HAP-1 (cell line): ENCODE measurements around the gene TRIP11.

Source experiments
- DNase-seq, 2 experiments: peaks; one replicate each; pipeline ENCODE4 v3.0.0-alpha.2; 2016 to 2020; ENCODE audit warnings: low spot score in 2 of 2
- H3K27me3 ChIP-seq: fragments of 250-450 bp; sonication (Bioruptor Pico); 2 replicates; pipeline ENCODE4 v1.5.1; 2020; ENCODE audit warnings: low read depth, mild to moderate bottlenecking, moderate library complexity
- H3K36me3 ChIP-seq: fragments of 250-450 bp; sonication (Bioruptor Pico); replicated peaks from 2 replicates; pipeline ENCODE4 v1.5.1; 2020; ENCODE audit warnings: mild to moderate bottlenecking
- H3K4me1 ChIP-seq: fragments of 250-450 bp; sonication (Bioruptor Pico); 2 replicates; pipeline ENCODE4 v1.5.1; 2020; ENCODE audit warnings: mild to moderate bottlenecking
- H3K4me3 ChIP-seq: fragments of 250-450 bp; sonication (Bioruptor Pico); 2 replicates; pipeline ENCODE4 v1.5.1; 2020; ENCODE audit warnings: mild to moderate bottlenecking, moderate library complexity
- H3K9me3 ChIP-seq: fragments of 250-450 bp; sonication (Bioruptor Pico); 2 replicates; pipeline ENCODE4 v1.5.1; 2020; ENCODE audit warnings: mild to moderate bottlenecking, moderate library complexity
- in situ Hi-C: fragments of 300-500 bp; cut with MboI; formaldehyde crosslinking; loops from 3 replicates; pipeline ENCODE4 v1.14.3; 2020; ENCODE audit warnings: low sequenced_read_pairs, inconsistent platforms, mixed read lengths

The TRIP11 gene

DNA sequence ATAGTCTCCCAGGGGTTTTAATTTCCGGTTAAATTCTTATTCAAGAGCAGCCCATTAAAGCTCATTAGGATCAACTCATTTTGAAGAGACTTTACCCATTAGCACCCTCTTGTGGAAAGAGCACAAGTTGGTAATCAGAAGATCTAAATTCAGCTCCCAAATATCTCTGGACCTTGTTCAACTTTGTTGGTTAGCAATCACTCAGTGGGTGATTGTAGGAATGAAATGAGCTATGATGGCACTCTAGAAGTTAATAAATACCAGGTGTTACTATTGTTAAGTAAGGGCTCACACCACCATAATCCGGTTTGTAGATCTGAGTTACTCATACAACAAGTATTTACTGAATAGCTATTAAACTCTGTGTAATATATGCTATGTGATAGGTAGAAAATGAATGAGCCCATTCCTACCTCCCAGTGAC, 42.9 kb downstream of the TRIP11 start:
- peak; percentile 11 to 47 for DNase-seq
- Histone ChIP-seq H3K36me3 (peaks cover 17% of the 10 kb centered on the region), H3K9me3 (no peaks in the 10 kb centered on the region), H3K4me1 (no peaks in the 10 kb centered on the region), H3K4me3 (no peak overlapping the region), H3K27me3 (no peaks in the 10 kb centered on the region)
- in situ Hi-C loops = no loop called here

DNA sequence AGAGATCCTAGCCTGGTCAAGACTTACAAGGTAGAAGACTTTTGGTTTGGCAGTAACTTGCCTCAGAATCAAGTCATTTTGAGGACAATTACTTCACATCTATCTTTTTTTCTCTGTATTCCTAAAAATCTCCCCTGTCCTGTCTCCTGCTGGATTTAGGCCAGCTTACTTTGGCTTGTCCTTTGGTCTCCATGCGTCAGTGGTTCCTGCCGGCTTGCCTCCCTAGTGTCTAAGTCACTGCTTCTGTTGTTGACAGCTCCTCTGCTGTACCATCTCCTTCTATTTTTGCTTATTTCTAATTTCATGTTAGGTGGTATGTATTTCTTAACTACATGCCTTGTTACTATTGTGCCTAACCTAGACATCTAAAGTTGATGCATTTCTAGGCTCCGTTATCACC, 52.7 kb downstream of the TRIP11 start:
- in situ Hi-C loops = no loop called here
- Histone ChIP-seq H3K27me3 (no peaks in the 10 kb centered on the region), H3K4me1 (no peaks in the 10 kb centered on the region), H3K36me3 (peaks cover 26% of the 10 kb centered on the region; the same call in 1 of the 2 replicates), H3K9me3 (no peaks in the 10 kb centered on the region), H3K4me3 (no peak overlapping the region)
- no peak for DNase-seq

DNA sequence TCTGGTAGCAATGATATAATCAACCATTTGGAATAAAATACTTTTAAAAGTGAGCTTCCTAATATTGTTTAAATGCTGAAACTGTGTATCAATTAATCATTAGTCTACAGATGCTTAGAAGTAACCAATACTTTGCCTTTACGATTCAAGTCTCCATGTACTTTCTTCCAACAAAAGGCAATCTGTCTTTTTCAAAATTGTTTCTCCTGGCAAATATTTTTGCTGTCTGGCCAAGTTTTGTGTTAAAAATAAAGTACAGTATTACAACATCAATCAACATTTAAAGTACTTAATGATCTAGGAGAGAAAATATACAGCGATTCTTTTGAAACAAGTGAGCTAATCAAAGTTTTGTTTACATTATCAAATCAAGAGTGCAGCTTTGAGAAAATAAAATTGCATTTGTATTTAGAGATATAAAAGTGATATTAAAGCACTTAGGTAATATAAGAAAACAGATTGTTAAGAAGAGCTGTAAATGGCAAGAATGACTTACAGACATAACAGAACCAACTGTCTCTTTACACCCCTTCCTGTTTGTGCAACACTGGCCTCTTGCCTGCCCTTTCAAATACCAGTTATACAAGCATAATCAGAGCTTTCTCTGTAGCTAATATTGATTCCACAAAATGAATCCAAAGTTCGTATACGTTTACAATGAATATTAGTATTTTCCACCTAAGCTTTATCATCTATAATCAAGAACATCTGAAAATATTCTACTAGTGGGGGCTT, 54.2 kb downstream of the TRIP11 start:
- Histone ChIP-seq H3K4me1 (no peaks in the 10 kb centered on the region), H3K9me3 (no peaks in the 10 kb centered on the region), H3K4me3 (no peak overlapping the region), H3K27me3 (no peaks in the 10 kb centered on the region), H3K36me3 (peaks cover 23% of the 10 kb centered on the region; the same call in 1 of the 2 replicates)
- DNase-seq = no peak
- in situ Hi-C loops = no loop called here

DNA sequence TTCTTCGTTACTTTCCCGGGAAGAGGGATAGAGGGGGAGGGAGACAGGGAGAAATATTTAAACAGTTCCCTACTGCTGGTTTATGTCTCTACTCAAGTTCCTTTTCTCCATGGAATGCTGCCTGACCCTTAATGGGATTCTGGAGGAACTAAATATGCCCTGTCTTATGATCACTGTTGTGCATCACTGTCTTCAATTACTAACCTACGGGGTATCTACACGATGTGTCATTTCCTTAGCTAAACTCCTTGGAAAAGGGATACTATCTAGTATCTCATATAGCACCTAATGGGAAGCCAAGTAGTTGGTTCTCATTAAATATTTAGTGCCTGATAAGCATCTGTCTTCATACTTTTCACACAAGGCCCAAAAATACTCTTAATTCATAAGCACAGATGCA, 54.9 kb downstream of the TRIP11 start:
- no peak for DNase-seq
- Histone ChIP-seq H3K27me3 (no peaks in the 10 kb centered on the region), H3K4me1 (no peaks in the 10 kb centered on the region), H3K9me3 (no peaks in the 10 kb centered on the region), H3K36me3 (peaks cover 23% of the 10 kb centered on the region), H3K4me3 (no peak overlapping the region)
- in situ Hi-C loops = no loop called here

DNA sequence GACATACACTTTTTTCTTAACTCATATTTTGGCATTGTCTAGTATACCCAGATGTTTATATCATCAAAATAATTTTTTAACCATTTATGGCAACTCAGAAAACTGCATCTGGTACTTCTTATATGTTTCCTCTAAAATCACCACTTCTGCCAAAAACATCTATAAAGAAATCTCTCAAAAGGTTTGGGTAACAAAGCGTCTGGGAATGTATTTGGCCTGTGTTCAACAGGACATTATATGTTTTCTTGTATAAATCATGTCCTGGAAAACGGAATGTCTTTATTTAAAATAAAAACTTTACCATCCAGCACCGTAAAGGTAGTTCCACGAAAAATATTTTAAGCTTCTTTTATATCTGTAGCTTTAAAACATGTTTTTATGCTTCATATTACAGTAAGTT, 56.3 kb downstream of the TRIP11 start:
- DNase-seq = no peak
- in situ Hi-C loops = no loop called here
- Histone ChIP-seq H3K36me3 (peaks cover 23% of the 10 kb centered on the region), H3K4me1 (no peaks in the 10 kb centered on the region), H3K27me3 (no peaks in the 10 kb centered on the region), H3K4me3 (no peak overlapping the region), H3K9me3 (no peaks in the 10 kb centered on the region)

DNA sequence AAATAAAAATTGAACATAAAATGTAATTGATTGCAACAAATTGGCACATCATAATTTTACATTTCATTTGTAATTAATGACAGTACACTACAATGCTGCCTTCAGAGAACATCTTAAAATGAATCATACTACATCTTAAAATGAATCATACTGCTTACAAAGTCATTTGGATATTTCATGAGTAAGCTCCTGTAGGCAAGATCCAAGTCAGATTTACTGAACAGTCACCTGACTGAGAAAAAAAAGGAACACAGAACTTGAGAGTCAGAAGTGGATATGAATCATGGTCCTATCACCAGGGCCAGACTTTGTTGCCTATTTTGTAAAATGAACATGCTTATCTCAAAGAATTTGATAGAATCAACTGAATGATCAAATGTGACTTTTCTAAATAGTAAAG, 59.7 kb downstream of the TRIP11 start:
- Histone ChIP-seq H3K27me3 (no peaks in the 10 kb centered on the region), H3K4me1 (no peaks in the 10 kb centered on the region), H3K9me3 (no peaks in the 10 kb centered on the region), H3K36me3 (peaks cover 5% of the 10 kb centered on the region; the same call in 1 of the 2 replicates), H3K4me3 (no peak overlapping the region)
- DNase-seq = no peak
- in situ Hi-C loops = no loop called here

DNA sequence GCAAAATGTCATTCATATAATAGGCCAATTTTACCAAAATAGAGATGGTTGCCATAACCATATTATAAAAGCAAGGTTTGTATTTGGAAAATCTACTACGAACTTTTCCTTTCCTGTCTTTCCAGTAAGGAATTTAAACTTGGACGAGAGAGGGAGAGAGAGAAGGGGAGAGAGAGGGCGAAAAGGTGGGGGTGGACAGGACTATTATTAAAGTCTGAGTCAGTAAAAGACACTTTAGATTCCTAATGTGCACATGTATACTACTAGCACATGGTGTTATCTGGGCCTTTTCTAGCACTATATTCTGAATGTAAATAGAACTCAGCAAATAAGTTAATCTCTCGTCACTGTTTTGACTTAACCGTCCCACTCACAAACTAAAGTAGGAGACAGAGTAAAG, 62.0 kb downstream of the TRIP11 start:
- Histone ChIP-seq H3K4me3 (no peak overlapping the region), H3K9me3 (no peaks in the 10 kb centered on the region), H3K4me1 (no peaks in the 10 kb centered on the region), H3K36me3 (peaks cover 3% of the 10 kb centered on the region), H3K27me3 (no peaks in the 10 kb centered on the region)
- in situ Hi-C loops = no loop called here
- no peak for DNase-seq

DNA sequence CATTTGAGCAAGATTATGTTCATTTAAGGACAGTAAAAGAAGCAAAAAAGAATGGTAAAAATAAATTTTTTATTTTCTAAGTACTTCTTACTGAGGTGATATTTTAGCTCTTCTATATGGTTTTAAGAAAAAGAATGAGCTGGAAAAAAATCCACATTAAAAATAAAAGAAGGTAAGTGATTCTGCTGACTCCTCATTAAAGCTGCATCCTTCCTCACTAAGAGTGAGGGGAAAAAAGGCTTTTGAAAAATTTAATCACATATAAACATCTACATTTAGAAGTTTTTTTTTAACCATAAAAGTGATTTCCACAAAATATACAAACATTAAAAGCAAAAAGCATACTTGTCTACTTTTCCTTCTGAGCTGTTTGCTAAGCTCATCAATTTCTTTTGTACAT, 64.1 kb downstream of the TRIP11 start:
- no peak overlapping the region for H3K4me3 ChIP-seq
- in situ Hi-C loops = no loop called here
- no peaks in the 10 kb centered on the region for H3K9me3 ChIP-seq
- H3K27me3 ChIP-seq = no peaks in the 10 kb centered on the region
- peaks cover 8% of the 10 kb centered on the region for H3K36me3 ChIP-seq
- DNase-seq = no peak
- H3K4me1 ChIP-seq = no peaks in the 10 kb centered on the region

DNA sequence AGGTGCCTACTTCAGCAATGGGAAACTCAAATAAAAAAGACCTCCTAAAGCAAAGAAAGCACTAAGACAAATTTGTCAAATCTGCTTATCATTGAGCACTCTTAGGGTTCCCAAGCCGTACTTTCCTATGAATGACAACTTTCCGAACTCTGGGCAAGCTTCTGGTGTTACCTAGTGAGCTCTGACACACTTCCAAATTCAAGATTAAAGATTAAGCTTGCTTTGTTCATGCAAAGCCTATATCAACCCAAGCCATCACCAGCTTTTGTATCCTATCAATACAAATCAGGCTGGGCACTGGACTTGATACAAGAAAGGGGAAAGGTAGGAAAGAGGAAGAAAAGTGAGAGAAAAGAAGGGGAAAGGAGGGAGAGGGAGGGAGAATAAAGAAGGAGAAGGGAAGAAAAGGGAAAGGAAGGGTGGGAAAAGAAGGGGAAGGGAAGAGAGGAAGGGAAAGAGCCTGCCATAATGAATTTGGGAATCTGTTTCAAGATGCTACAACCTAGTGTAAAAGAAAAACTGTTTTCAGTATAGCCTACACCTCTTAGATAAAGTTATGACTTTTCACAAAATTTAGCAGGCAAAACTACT, 68.6 kb downstream of the TRIP11 start:
- in situ Hi-C loops = no loop called here
- peaks cover 11% of the 10 kb centered on the region for H3K36me3 ChIP-seq

DNA sequence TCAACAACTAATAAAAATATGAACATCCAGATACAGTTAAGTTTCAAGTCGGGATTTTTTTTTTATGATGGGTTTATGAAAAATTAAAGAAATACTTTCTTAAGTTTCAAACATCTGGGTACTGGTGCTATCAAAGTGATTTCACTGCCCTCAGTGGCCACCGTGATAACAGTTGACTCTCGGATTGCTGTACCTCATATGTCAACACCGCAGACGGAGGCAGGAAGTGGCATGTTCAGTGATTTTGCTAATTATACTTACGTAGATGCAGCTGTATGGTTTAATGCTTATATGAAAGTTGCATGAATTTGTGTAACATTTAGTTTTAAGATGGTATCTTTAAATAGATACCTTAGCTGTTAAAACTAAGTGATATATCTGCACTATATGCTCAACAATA, 71.6 kb downstream of the TRIP11 start:
- in situ Hi-C loops = no loop called here
- no peak overlapping the region for H3K4me3 ChIP-seq
- peaks cover 8% of the 10 kb centered on the region for H3K36me3 ChIP-seq
- no peaks in the 10 kb centered on the region for H3K27me3 ChIP-seq
- DNase-seq = no peak
- no peaks in the 10 kb centered on the region for H3K9me3 ChIP-seq
- no peaks in the 10 kb centered on the region for H3K4me1 ChIP-seq

More for the DNA sequence above, 68.6 kb downstream of the TRIP11 start:
- H3K4me1 ChIP-seq = no peaks in the 10 kb centered on the region
- H3K9me3 ChIP-seq = no peaks in the 10 kb centered on the region
- DNase-seq = no peak
- no peak overlapping the region for H3K4me3 ChIP-seq
- no peaks in the 10 kb centered on the region for H3K27me3 ChIP-seq

DNA sequence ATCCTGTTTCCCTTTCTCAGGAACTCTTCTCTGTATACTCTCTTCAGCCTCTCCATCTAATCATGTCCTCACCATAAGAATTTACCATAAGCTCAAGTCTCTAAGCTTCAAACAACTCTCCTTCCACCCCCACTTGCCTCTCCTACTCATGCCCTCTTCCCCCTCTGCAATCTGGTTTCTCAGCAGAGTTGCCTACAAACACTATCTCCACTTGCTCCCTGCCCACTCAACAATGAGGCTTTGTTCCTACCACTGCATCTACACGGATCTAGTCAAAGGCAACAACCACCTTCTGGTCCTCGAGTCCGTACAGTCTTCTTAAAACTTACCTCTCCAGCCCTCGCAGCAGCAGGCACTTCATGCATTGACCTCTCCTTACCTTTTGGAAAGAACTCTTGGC, 75.1 kb downstream of the TRIP11 start:
- DNase-seq = no peak
- in situ Hi-C loops = no loop called here
- H3K27me3 ChIP-seq = no peaks in the 10 kb centered on the region

DNA sequence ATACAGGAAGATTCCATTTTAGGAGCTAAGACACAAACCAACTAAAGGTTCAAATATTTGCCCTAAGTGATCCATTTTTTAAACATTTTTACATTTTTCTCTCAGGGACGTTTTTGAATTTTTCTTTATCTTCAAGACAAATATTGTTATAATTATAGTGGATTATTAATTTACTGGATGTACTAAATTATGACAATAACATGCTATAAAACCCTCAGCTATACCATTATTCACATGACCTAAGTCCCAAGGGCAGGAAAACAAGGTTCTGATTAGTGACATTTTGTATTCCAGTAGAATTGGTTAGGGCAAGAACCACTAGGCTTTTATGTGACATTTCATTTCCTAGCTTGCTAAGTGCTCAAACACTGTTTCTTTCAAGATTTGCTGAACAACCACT, 75.8 kb downstream of the TRIP11 start:
- in situ Hi-C loops = no loop called here
- no peaks in the 10 kb centered on the region for H3K9me3 ChIP-seq
- H3K4me3 ChIP-seq = no peak overlapping the region
- no peaks in the 10 kb centered on the region for H3K27me3 ChIP-seq
- no peak for DNase-seq
- H3K36me3 ChIP-seq = no peaks in the 10 kb centered on the region; the same call in 1 of the 2 replicates
- no peaks in the 10 kb centered on the region for H3K4me1 ChIP-seq

More for the DNA sequence above, 75.1 kb downstream of the TRIP11 start:
- no peaks in the 10 kb centered on the region for H3K4me1 ChIP-seq
- H3K36me3 ChIP-seq = peaks cover 4% of the 10 kb centered on the region
- H3K9me3 ChIP-seq = no peaks in the 10 kb centered on the region
- H3K4me3 ChIP-seq = no peak overlapping the region

DNA sequence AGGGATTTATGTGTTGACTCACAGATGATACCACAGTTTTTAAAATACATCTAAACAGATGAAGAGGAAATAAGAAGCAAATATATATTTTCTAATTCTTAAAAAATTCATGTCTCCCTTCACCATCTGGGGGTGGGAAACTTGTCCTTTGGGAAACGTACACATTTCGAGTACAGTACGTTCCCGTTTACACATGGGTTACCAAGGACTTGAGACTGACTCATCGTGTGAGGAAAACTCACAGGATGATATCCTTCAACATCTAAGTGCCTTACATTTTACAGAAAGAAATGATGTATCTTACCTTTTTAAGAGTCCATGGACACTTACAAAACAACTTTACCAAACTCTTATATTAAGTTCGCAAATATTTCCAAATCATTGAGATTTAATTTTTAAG, 76.4 kb downstream of the TRIP11 start:
- no peak for DNase-seq
- no peaks in the 10 kb centered on the region for H3K4me1 ChIP-seq
- no peaks in the 10 kb centered on the region for H3K36me3 ChIP-seq
- H3K4me3 ChIP-seq = no peak overlapping the region
- no peaks in the 10 kb centered on the region for H3K27me3 ChIP-seq
- no peaks in the 10 kb centered on the region for H3K9me3 ChIP-seq
- in situ Hi-C loops = no loop called here

DNA sequence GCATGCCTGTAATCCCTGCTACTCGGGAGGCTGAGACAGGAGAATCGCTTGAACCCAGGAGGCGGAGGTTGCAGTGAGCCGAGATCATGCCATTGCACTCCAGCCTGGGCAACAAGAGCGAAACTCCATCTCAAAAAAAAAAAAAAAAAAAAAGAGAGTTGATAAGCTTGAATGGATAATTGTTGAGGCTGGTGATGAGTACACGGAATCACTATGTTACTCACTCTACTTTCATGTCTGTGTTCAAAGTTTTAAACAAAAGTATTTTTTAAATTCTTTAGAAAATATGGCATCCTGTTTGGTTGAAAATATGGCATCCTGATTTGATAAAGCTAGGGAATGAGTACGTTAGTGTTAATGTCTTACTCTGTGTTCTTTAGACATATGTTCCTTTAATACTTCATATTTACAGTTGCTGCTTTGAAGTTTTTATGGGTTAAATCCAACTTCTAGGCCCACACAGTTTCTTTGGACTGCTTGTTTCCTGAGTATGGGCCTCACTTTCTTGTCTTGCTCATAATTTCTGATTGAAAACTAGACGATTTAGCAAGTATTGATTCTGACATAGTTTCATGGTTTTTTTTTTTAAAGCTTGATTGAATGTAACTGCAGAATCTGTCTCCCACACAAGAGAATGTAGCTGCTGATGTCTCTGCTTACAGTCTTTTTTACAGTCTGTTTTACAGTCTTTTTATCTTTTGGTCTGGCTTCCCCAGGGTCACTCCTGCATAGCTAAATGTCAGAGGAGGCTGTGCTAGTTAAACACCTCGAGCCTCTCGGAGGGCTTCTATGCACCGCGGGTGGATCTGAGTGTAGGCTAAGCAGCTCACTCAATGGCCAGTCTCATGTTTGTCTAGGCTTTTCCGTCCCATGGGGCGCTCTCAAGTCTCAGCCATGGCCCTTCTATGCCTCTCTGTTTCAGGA, 78.3 kb downstream of the TRIP11 start:
- in situ Hi-C loops = no loop called here
- H3K27me3 ChIP-seq = no peaks in the 10 kb centered on the region
- H3K4me1 ChIP-seq = no peaks in the 10 kb centered on the region
- H3K36me3 ChIP-seq = no peaks in the 10 kb centered on the region
- no peak overlapping the region for H3K4me3 ChIP-seq
- DNase-seq = no peak
- H3K9me3 ChIP-seq = no peaks in the 10 kb centered on the region
